Neural progenitor cell (in vitro differentiated cells): ENCODE measurements around the gene PDE3A. TPM values are rescaled to one million over a fixed set of nuclear protein-coding genes. Genes with fewer than 3 reads are reported as not detected.

Experiments used
- DNase-seq: peaks from one replicate; pipeline ENCODE4 v3.0.0-alpha.2; 2016; ENCODE audit warnings: low spot score
- H2AFZ ChIP-seq: fragments of 200-600 bp; sonication (generic); replicated peaks from 2 replicates; pipeline ENCODE4 v1.6.1; 2016; ENCODE audit warnings: antibody characterized with exemption
- H3F3A ChIP-seq: fragments of 200-600 bp; sonication (generic); 2 replicates; pipeline ENCODE4 v1.6.1; 2016; ENCODE audit warnings: antibody characterized with exemption, low read depth
- H3K27ac ChIP-seq: fragments of 200-600 bp; sonication (generic); 2 replicates; pipeline ENCODE4 v1.5.1; 2016; ENCODE audit warnings: mild to moderate bottlenecking
- H3K27me3 ChIP-seq: fragments of 200-600 bp; sonication (generic); 2 replicates; pipeline ENCODE4 v1.6.1; 2016; ENCODE audit warnings: mild to moderate bottlenecking, moderate library complexity
- H3K36me3 ChIP-seq: fragments of 200-600 bp; sonication (generic); 2 replicates; pipeline ENCODE4 v1.5.1; 2016
- H3K4me1 ChIP-seq: fragments of 200-600 bp; sonication (generic); 2 replicates; pipeline ENCODE4 v1.6.1; 2016; ENCODE audit warnings: mixed run types
- H3K4me2 ChIP-seq: fragments of 200-600 bp; sonication (generic); 2 replicates; pipeline ENCODE4 v1.6.1; 2016
- H3K4me3 ChIP-seq: fragments of 200-600 bp; sonication (generic); 2 replicates; pipeline ENCODE4 v1.5.1; 2016
- H3K79me2 ChIP-seq: fragments of 200-600 bp; sonication (generic); 2 replicates; pipeline ENCODE4 v1.6.1; 2016; ENCODE audit warnings: low read depth
- H3K9ac ChIP-seq: fragments of 200-600 bp; sonication (generic); 2 replicates; pipeline ENCODE4 v1.6.1; 2016
- H3K9me3 ChIP-seq: fragments of 200-600 bp; sonication (generic); 2 replicates; pipeline ENCODE4 v1.5.1; 2016; ENCODE audit warnings: low read depth
- H4K20me1 ChIP-seq: fragments of 200-600 bp; sonication (generic); 2 replicates; pipeline ENCODE4 v1.6.1; 2016; ENCODE audit warnings: low read depth
- H3K27ac Mint-ChIP-seq: 3 replicates; pipeline ENCODE4 v1.8.0; 2021; ENCODE audit warnings: mixed read lengths
- H3K27me3 Mint-ChIP-seq: 2 replicates; pipeline ENCODE4 v1.8.0; 2022; ENCODE audit warnings: low read depth, mild to moderate bottlenecking, inconsistent platforms, moderate library complexity, mixed read lengths; ENCODE audit not compliant: insufficient read depth
- H3K36me3 Mint-ChIP-seq: 3 replicates; pipeline ENCODE4 v1.8.0; 2021; ENCODE audit warnings: mixed read lengths
- H3K4me1 Mint-ChIP-seq: 3 replicates; pipeline ENCODE4 v1.8.0; 2021; ENCODE audit warnings: mixed read lengths
- H3K4me3 Mint-ChIP-seq: 3 replicates; pipeline ENCODE4 v1.8.0; 2021; ENCODE audit warnings: mild to moderate bottlenecking, moderate library complexity, mixed read lengths
- H3K9me3 Mint-ChIP-seq: 3 replicates; pipeline ENCODE4 v1.8.0; 2020; ENCODE audit warnings: mixed read lengths
- CTCF ChIP-seq: fragments of 200-600 bp; sonication (generic); IDR thresholded peaks from 2 replicates; pipeline ENCODE4 v1.5.1; 2017; ENCODE audit warnings: antibody characterized with exemption, mild to moderate bottlenecking
- EZH2 ChIP-seq: fragments of 200-600 bp; sonication (generic); IDR thresholded peaks from 2 replicates; pipeline ENCODE4 v1.6.1; 2017; ENCODE audit warnings: antibody characterized with exemption, mild to moderate bottlenecking, moderate library complexity
- EZH2phosphoT487 ChIP-seq: fragments of 200-600 bp; sonication (generic); IDR thresholded peaks from 2 replicates; pipeline ENCODE4 v1.6.1; 2017; ENCODE audit warnings: antibody characterized with exemption
- total RNA-seq: library from RNA; depleted of rRNA; stranded (reverse); fragments of >200 nt; gene quantifications from 2 replicates; pipeline ENCODE4 v1.2.3, GENCODE V29; 2015; ENCODE audit warnings: low replicate concordance

PDE3A gene
- total RNA-seq, 1 donor from 2014 or later = 0.47 TPM

- Histone ChIP-seq H3K27me3 (no peaks in the 10 kb centered on the region), H3K79me2 (no peaks in the 10 kb centered on the region), H3K36me3 (no peaks in the 10 kb centered on the region), H3K9ac (no peak overlapping the region), H3K4me2 (no peak overlapping the region), H4K20me1 (no peaks in the 10 kb centered on the region), H3K27ac (no peak overlapping the region), H3K4me1 (no peaks in the 10 kb centered on the region), H3K4me3 (no peak overlapping the region), H3F3A (no peaks in the 10 kb centered on the region), H3K9me3 (no peaks in the 10 kb centered on the region), H2AFZ (no peak overlapping the region)
- Mint-ChIP-seq H3K27me3 (peaks cover 2% of the 10 kb centered on the region), H3K9me3 (no peaks in the 10 kb centered on the region), H3K36me3 (no peaks in the 10 kb centered on the region), H3K4me3 (no peak overlapping the region), H3K4me1 (no peaks in the 10 kb centered on the region), H3K27ac (no peak overlapping the region)
- TF ChIP-seq EZH2 (no peak), CTCF (no peak), EZH2phosphoT487 (no peak)
- DNase-seq = no peak
Measured at GRCh38 chr12:20393707-20394106, 25.4 kb downstream of the PDE3A start.

- TF ChIP-seq EZH2phosphoT487 (no peak), CTCF (no peak), EZH2 (no peak)
- no peak for DNase-seq
- Histone ChIP-seq H3K4me1 (no peaks in the 10 kb centered on the region), H3K36me3 (no peaks in the 10 kb centered on the region), H4K20me1 (no peaks in the 10 kb centered on the region), H3K4me3 (no peak overlapping the region), H3K27ac (no peak overlapping the region), H3K27me3 (no peaks in the 10 kb centered on the region), H3F3A (no peaks in the 10 kb centered on the region), H2AFZ (no peak overlapping the region), H3K79me2 (no peaks in the 10 kb centered on the region), H3K4me2 (no peak overlapping the region), H3K9ac (no peak overlapping the region), H3K9me3 (no peaks in the 10 kb centered on the region)
- Mint-ChIP-seq H3K4me3 (no peak overlapping the region), H3K27ac (no peak overlapping the region), H3K27me3 (no peaks in the 10 kb centered on the region), H3K4me1 (no peaks in the 10 kb centered on the region), H3K36me3 (no peaks in the 10 kb centered on the region), H3K9me3 (no peaks in the 10 kb centered on the region)
Measured at GRCh38 chr12:20395791-20396550, 27.6 kb downstream of the PDE3A start.

- no peaks in the 10 kb centered on the region for H3K4me1 ChIP-seq
Measured at GRCh38 chr12:20398686-20399085, 30.3 kb downstream of the PDE3A start.

More at GRCh38 chr12:20398686-20399085, 30.3 kb downstream of the PDE3A start:
- H3K79me2 ChIP-seq = no peaks in the 10 kb centered on the region
- no peaks in the 10 kb centered on the region for H3K27me3 ChIP-seq
- DNase-seq = no peak
- no peak overlapping the region for H3K4me3 ChIP-seq
- Mint-ChIP-seq H3K4me1 (no peaks in the 10 kb centered on the region), H3K27me3 (no peaks in the 10 kb centered on the region), H3K4me3 (no peak overlapping the region), H3K9me3 (no peaks in the 10 kb centered on the region), H3K27ac (no peak overlapping the region), H3K36me3 (no peaks in the 10 kb centered on the region)
- H3K9ac ChIP-seq = no peak overlapping the region
- no peak for TF ChIP-seq EZH2
- no peak for TF ChIP-seq EZH2phosphoT487
- TF ChIP-seq CTCF = no peak
- no peaks in the 10 kb centered on the region for H4K20me1 ChIP-seq
- no peaks in the 10 kb centered on the region for H3K9me3 ChIP-seq
- no peak overlapping the region for H3K4me2 ChIP-seq
- no peaks in the 10 kb centered on the region for H3K36me3 ChIP-seq
- H2AFZ ChIP-seq = no peak overlapping the region
- H3F3A ChIP-seq = no peaks in the 10 kb centered on the region
- no peak overlapping the region for H3K27ac ChIP-seq
